ENCODE results near the gene HSDL2.
"Not testable (repeated sequence)": the region's sequence is repeated elsewhere in the genome, so short reads cannot be mapped to it uniquely, and the experiment has no call there.

The HSDL2 gene

DNA sequence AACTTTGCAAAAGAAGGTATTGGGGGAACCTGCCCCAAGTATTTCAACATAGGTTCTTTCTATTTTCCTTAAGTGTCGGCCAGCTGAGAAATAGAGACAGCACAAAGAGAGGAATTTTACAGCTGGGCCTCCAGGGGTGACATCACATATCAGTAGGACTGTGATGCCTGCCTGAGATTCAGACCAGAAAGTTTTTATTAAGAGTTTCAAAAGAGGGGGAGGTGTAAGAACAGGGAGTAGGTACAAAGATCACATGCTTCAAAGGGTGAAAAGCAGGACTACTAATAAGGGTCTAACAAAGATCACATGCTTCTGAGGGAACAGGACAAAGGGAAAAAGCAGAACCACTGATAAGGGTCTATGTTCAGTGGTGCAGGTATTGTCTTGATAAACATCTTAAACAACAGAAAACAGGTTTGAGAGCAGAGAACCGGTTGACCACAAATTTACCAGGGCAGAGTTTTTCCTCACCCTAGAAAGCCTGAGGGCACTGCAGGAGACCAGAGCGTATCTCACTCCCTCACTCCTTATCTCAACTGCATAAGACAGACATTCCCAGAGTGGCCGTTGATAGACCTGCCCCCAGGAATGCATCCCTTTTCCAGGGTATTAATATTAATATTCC is 12.1 kb downstream of the HSDL2 start:
- H3K36me3 ChIP-seq (ENCODE audit: control insufficient read depth in 4 of 4, insufficient read depth in 4 of 4, low read length in 3 of 4), result peaks cover 0 to 12% (median 3%) of the 10 kb centered on the region in 4 experiments
- POLR2A ChIA-PET, result interaction anchor here (0.6 kb wide), 1 partner anchor 44 kb away, joined by 3 read pairs; no protein-coding TSS in a partner anchor
- H3K27me3 ChIP-seq (replicated peaks in 2 of 5; ENCODE audit: control insufficient read depth in 4 of 5, insufficient read depth in 5 of 5, low read length in 4 of 5); H3K27ac ChIP-seq (ENCODE audit: insufficient read depth in 1 of 2, low read depth in 1 of 2, low read length in 2 of 2, poor library complexity in 1 of 2, severe bottlenecking in 2 of 2); H3K4me3 ChIP-seq (ENCODE audit: control insufficient read depth in 1 of 7, extremely low read depth in 1 of 7, insufficient read depth in 4 of 7, low read depth in 2 of 7, low read length in 6 of 7); DNase-seq; H3K4me1 ChIP-seq (ENCODE audit: control extremely low read depth in 1 of 4, control insufficient read depth in 4 of 4, insufficient read depth in 4 of 4, low read length in 3 of 4); H3K9me3 ChIP-seq (ENCODE audit: control extremely low read depth in 1 of 5, control insufficient read depth in 4 of 5, insufficient read depth in 2 of 5, low read depth in 1 of 5, low read length in 4 of 5); CTCF ChIA-PET: not testable (repeated sequence)
- WGBS (ENCODE audit: insufficient coverage), result 87% methylated on average over 2 of the region's 4 CpGs

- H3K27me3 ChIP-seq (replicated peaks in 2 of 5; ENCODE audit: control insufficient read depth in 4 of 5, insufficient read depth in 5 of 5, low read length in 4 of 5); H3K27ac ChIP-seq (ENCODE audit: insufficient read depth in 1 of 2, low read depth in 1 of 2, low read length in 2 of 2, poor library complexity in 1 of 2, severe bottlenecking in 2 of 2); DNase-seq; H3K4me3 ChIP-seq (ENCODE audit: control insufficient read depth in 1 of 7, extremely low read depth in 1 of 7, insufficient read depth in 4 of 7, low read depth in 2 of 7, low read length in 6 of 7); CTCF ChIA-PET; H3K4me1 ChIP-seq (ENCODE audit: control extremely low read depth in 1 of 4, control insufficient read depth in 4 of 4, insufficient read depth in 4 of 4, low read length in 3 of 4); POLR2A ChIA-PET: not testable (repeated sequence)
- peaks cover 0 to 14% (median 1%) of the 10 kb centered on the region in 5 experiments for H3K9me3 ChIP-seq (ENCODE audit: control extremely low read depth in 1 of 5, control insufficient read depth in 4 of 5, insufficient read depth in 2 of 5, low read depth in 1 of 5, low read length in 4 of 5)
- H3K36me3 ChIP-seq (ENCODE audit: control insufficient read depth in 4 of 4, insufficient read depth in 4 of 4, low read length in 3 of 4), result peaks cover 0 to 15% (median 5%) of the 10 kb centered on the region in 4 experiments
- whole genome bisulfite sequencing (ENCODE audit: insufficient coverage), result 100% methylated on average over 3 of the region's 5 CpGs
Measured at GRCh38 chr9:112393146-112393545, 13.2 kb downstream of the HSDL2 start.

DNA sequence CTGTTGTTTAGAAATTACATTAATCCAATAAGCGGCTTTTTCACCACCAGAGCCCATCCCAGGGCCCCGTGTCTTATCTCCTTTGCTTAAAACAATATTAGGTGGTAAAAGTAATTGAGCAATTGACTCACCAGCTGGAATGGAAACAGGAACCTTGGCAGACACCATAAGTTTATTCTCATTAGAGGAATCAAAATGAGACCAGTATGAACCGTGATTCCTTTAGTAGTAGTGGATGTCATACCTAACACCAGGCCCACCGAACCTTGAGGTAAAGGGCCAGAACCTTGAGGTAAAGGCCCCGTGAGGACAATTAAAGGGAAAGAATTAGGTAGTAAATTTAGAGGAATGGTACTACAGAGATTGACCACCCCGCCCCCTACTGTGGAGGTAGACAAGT is 16.5 kb downstream of the HSDL2 start:
- 95% methylated on average over 3 of the region's 6 CpGs for WGBS (ENCODE audit: insufficient coverage)
- H3K27ac ChIP-seq (ENCODE audit: insufficient read depth in 1 of 2, low read depth in 1 of 2, low read length in 2 of 2, poor library complexity in 1 of 2, severe bottlenecking in 2 of 2), result no peak overlapping the region
- CTCF ChIA-PET, result no interaction called here
- H3K4me1 ChIP-seq (ENCODE audit: control extremely low read depth in 1 of 4, control insufficient read depth in 4 of 4, insufficient read depth in 4 of 4, low read length in 3 of 4), result no peaks in the 10 kb centered on the region
- peaks cover 0 to 15% (median 3%) of the 10 kb centered on the region in 4 experiments for H3K36me3 ChIP-seq (ENCODE audit: control insufficient read depth in 4 of 4, insufficient read depth in 4 of 4, low read length in 3 of 4)
- POLR2A ChIA-PET, result no interaction called here
- peaks cover 1 to 27% (median 7%) of the 10 kb centered on the region in 5 experiments for H3K9me3 ChIP-seq (ENCODE audit: control extremely low read depth in 1 of 5, control insufficient read depth in 4 of 5, insufficient read depth in 2 of 5, low read depth in 1 of 5, low read length in 4 of 5)
- H3K4me3 ChIP-seq (ENCODE audit: control insufficient read depth in 1 of 7, extremely low read depth in 1 of 7, insufficient read depth in 4 of 7, low read depth in 2 of 7, low read length in 6 of 7), result no peak overlapping the region
- H3K27me3 ChIP-seq (replicated peaks in 2 of 5; ENCODE audit: control insufficient read depth in 4 of 5, insufficient read depth in 5 of 5, low read length in 4 of 5), result no peaks in the 10 kb centered on the region
- no peak for DNase-seq

GRCh38 chr9:112396872-112397271 is 17.0 kb downstream of the HSDL2 start:
- POLR2A ChIA-PET, result no interaction called here
- CTCF ChIA-PET, result no interaction called here
- H3K9me3 ChIP-seq (ENCODE audit: control extremely low read depth in 1 of 5, control insufficient read depth in 4 of 5, insufficient read depth in 2 of 5, low read depth in 1 of 5, low read length in 4 of 5), result peaks cover 1 to 27% (median 7%) of the 10 kb centered on the region in 5 experiments
- H3K27ac ChIP-seq (ENCODE audit: insufficient read depth in 1 of 2, low read depth in 1 of 2, low read length in 2 of 2, poor library complexity in 1 of 2, severe bottlenecking in 2 of 2), result no peak overlapping the region
- 98% methylated on average over 9 of the region's 9 CpGs for WGBS (ENCODE audit: insufficient coverage)
- H3K4me3 ChIP-seq (ENCODE audit: control insufficient read depth in 1 of 7, extremely low read depth in 1 of 7, insufficient read depth in 4 of 7, low read depth in 2 of 7, low read length in 6 of 7), result no peak overlapping the region
- no peak for DNase-seq
- peaks cover 0 to 15% (median 3%) of the 10 kb centered on the region in 4 experiments for H3K36me3 ChIP-seq (ENCODE audit: control insufficient read depth in 4 of 4, insufficient read depth in 4 of 4, low read length in 3 of 4)
- H3K27me3 ChIP-seq (replicated peaks in 2 of 5; ENCODE audit: control insufficient read depth in 4 of 5, insufficient read depth in 5 of 5, low read length in 4 of 5), result no peaks in the 10 kb centered on the region
- no peaks in the 10 kb centered on the region for H3K4me1 ChIP-seq (ENCODE audit: control extremely low read depth in 1 of 4, control insufficient read depth in 4 of 4, insufficient read depth in 4 of 4, low read length in 3 of 4)

GRCh38 chr9:112401175-112401815 is 21.4 kb downstream of the HSDL2 start:
- ChIA-PET POLR2A (no interaction called here), CTCF (no interaction called here)

GRCh38 chr9:112403614-112404201 is 23.8 kb downstream of the HSDL2 start:
- WGBS (ENCODE audit: insufficient coverage), result 100% methylated on average over 2 of the region's 4 CpGs
- Histone ChIP-seq H3K9me3 (ENCODE audit: control extremely low read depth in 1 of 5, control insufficient read depth in 4 of 5, insufficient read depth in 2 of 5, low read depth in 1 of 5, low read length in 4 of 5) (peaks cover 0 to 7% (median 3%) of the 10 kb centered on the region in 5 experiments), H3K4me3 (ENCODE audit: control insufficient read depth in 1 of 7, extremely low read depth in 1 of 7, insufficient read depth in 4 of 7, low read depth in 2 of 7, low read length in 6 of 7) (no peak overlapping the region), H3K27ac (ENCODE audit: insufficient read depth in 1 of 2, low read depth in 1 of 2, low read length in 2 of 2, poor library complexity in 1 of 2, severe bottlenecking in 2 of 2) (no peak overlapping the region), H3K27me3 (replicated peaks in 2 of 5; ENCODE audit: control insufficient read depth in 4 of 5, insufficient read depth in 5 of 5, low read length in 4 of 5) (no peaks in the 10 kb centered on the region), H3K36me3 (ENCODE audit: control insufficient read depth in 4 of 4, insufficient read depth in 4 of 4, low read length in 3 of 4) (peaks cover 2 to 16% (median 13%) of the 10 kb centered on the region in 4 experiments), H3K4me1 (ENCODE audit: control extremely low read depth in 1 of 4, control insufficient read depth in 4 of 4, insufficient read depth in 4 of 4, low read length in 3 of 4) (no peaks in the 10 kb centered on the region)
- CTCF ChIA-PET, result no interaction called here
- no peak for DNase-seq
- POLR2A ChIA-PET, result no interaction called here

More at GRCh38 chr9:112401175-112401815, 21.4 kb downstream of the HSDL2 start:
- Histone ChIP-seq H3K4me1 (ENCODE audit: control extremely low read depth in 1 of 4, control insufficient read depth in 4 of 4, insufficient read depth in 4 of 4, low read length in 3 of 4) (no peaks in the 10 kb centered on the region), H3K9me3 (ENCODE audit: control extremely low read depth in 1 of 5, control insufficient read depth in 4 of 5, insufficient read depth in 2 of 5, low read depth in 1 of 5, low read length in 4 of 5) (peaks cover 0 to 24% (median 7%) of the 10 kb centered on the region in 5 experiments), H3K27me3 (replicated peaks in 2 of 5; ENCODE audit: control insufficient read depth in 4 of 5, insufficient read depth in 5 of 5, low read length in 4 of 5) (no peaks in the 10 kb centered on the region), H3K27ac (ENCODE audit: insufficient read depth in 1 of 2, low read depth in 1 of 2, low read length in 2 of 2, poor library complexity in 1 of 2, severe bottlenecking in 2 of 2) (no peak overlapping the region), H3K36me3 (ENCODE audit: control insufficient read depth in 4 of 4, insufficient read depth in 4 of 4, low read length in 3 of 4) (peaks cover 0 to 10% (median 3%) of the 10 kb centered on the region in 4 experiments), H3K4me3 (ENCODE audit: control insufficient read depth in 1 of 7, extremely low read depth in 1 of 7, insufficient read depth in 4 of 7, low read depth in 2 of 7, low read length in 6 of 7) (no peak overlapping the region)
- WGBS (ENCODE audit: insufficient coverage), result 100% methylated on average over 1 of the region's 6 CpGs
- DNase-seq, result no peak

DNA sequence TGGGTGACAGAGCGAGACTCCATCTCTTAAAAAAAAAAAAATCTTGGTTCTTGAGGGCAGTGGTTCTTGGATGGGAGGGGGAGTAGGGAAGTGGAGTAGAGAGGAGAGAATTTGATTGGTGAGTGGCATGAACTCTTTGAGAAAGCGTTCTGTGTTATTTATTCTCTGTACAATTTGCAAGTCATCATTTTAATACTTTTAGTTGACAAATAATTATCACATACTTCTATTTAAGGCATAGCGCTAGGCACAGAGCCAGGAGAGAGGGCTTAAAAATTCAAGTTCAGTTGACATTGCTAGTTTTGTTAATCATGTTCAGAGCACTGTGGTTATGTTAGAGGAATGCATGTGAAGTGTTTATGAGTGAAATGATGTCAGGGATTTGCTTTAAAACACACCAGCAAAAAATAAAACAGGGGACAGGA is 24.6 kb downstream of the HSDL2 start:
- no CpG with 5 or more reads among the region's 3 CpGs for WGBS (ENCODE audit: insufficient coverage)
- ChIA-PET POLR2A (no interaction called here), CTCF (no interaction called here)
- H3K4me1 ChIP-seq (ENCODE audit: control extremely low read depth in 1 of 4, control insufficient read depth in 4 of 4, insufficient read depth in 4 of 4, low read length in 3 of 4), result no peaks in the 10 kb centered on the region
- DNase-seq, result no peak
- H3K36me3 ChIP-seq (ENCODE audit: control insufficient read depth in 4 of 4, insufficient read depth in 4 of 4, low read length in 3 of 4), result peaks cover 2 to 18% (median 17%) of the 10 kb centered on the region in 4 experiments
- no peaks in the 10 kb centered on the region for H3K27me3 ChIP-seq (replicated peaks in 2 of 5; ENCODE audit: control insufficient read depth in 4 of 5, insufficient read depth in 5 of 5, low read length in 4 of 5)
- no peak overlapping the region for H3K4me3 ChIP-seq (ENCODE audit: control insufficient read depth in 1 of 7, extremely low read depth in 1 of 7, insufficient read depth in 4 of 7, low read depth in 2 of 7, low read length in 6 of 7)
- no peak overlapping the region for H3K27ac ChIP-seq (ENCODE audit: insufficient read depth in 1 of 2, low read depth in 1 of 2, low read length in 2 of 2, poor library complexity in 1 of 2, severe bottlenecking in 2 of 2)
- peaks cover 0 to under 1% (median 0%) of the 10 kb centered on the region in 5 experiments for H3K9me3 ChIP-seq (ENCODE audit: control extremely low read depth in 1 of 5, control insufficient read depth in 4 of 5, insufficient read depth in 2 of 5, low read depth in 1 of 5, low read length in 4 of 5)

Measured in common myeloid progenitor, CD34-positive (primary cell).